ENCODE results near the gene KANK2. TPM values are rescaled to one million over a fixed set of nuclear protein-coding genes. Genes with fewer than 3 reads are reported as not detected.

Gene KANK2
- total RNA-seq, 2 donors from 2014 or later = 647 to 689 TPM

GRCh38 chr19:11155373-11156120, 41.8 kb downstream of the KANK2 start, which contains the start of gene SPC24:
Gene SPC24 (minus strand): TSS chr19:11155782. CDS start chr19:11155776, 6 bp downstream.
- no peaks in the 10 kb centered on the region for H3K36me3 ChIP-seq
- no peak for TF ChIP-seq CTCF (IDR thresholded peaks at IDR 0.05)
- peak within 1 kb of the TSS; percentile 74 for H3K4me3 ChIP-seq
- peak within 1 kb of the TSS; percentile 57 to 93 for H3K27ac ChIP-seq
- DNase-seq (ENCODE audit: low spot score) (peak; percentile 60), ATAC-seq (ENCODE audit: insufficient number of reproducible peaks, low FRiP score, low read depth) (peak; percentile 75)
- peaks cover 50 to 81% of the 10 kb centered on the region in 2 donors for H3K4me1 ChIP-seq (ENCODE audit: control insufficient read depth in 1 of 2, low read depth in 2 of 2)
- H3K27me3 ChIP-seq (replicated peaks; ENCODE audit: insufficient read depth) = no peaks in the 10 kb centered on the region
- no peaks in the 10 kb centered on the region for H3K9me3 ChIP-seq

GRCh38 chr19:11154683-11155047, 42.7 kb downstream of the KANK2 start:
- peaks cover 41 to 76% of the 10 kb centered on the region in 2 donors for H3K4me1 ChIP-seq (ENCODE audit: control insufficient read depth in 1 of 2, low read depth in 2 of 2)
- ATAC-seq (ENCODE audit: insufficient number of reproducible peaks, low FRiP score, low read depth) (no peak), DNase-seq (ENCODE audit: low spot score) (no peak)
- no peak overlapping the region for H3K27ac ChIP-seq
- H3K27me3 ChIP-seq (replicated peaks; ENCODE audit: insufficient read depth) = no peaks in the 10 kb centered on the region
- no peak for TF ChIP-seq CTCF (IDR thresholded peaks at IDR 0.05)
- H3K36me3 ChIP-seq = no peaks in the 10 kb centered on the region
- H3K9me3 ChIP-seq = no peaks in the 10 kb centered on the region
- H3K4me3 ChIP-seq = no peak overlapping the region

- no peak for TF ChIP-seq CTCF (IDR thresholded peaks at IDR 0.05)
- Histone ChIP-seq H3K27me3 (replicated peaks; ENCODE audit: insufficient read depth) (no peaks in the 10 kb centered on the region), H3K36me3 (no peaks in the 10 kb centered on the region), H3K4me3 (no peak overlapping the region), H3K9me3 (no peaks in the 10 kb centered on the region), H3K4me1 (ENCODE audit: control insufficient read depth in 1 of 2, low read depth in 2 of 2) (peaks cover 32 to 72% of the 10 kb centered on the region in 2 donors), H3K27ac (peak overlapping the region; percentile 88 to 90)
- DNase-seq (ENCODE audit: low spot score) = no peak
- ATAC-seq (ENCODE audit: insufficient number of reproducible peaks, low FRiP score, low read depth) = peak; percentile 34
Observed at GRCh38 chr19:11152318-11153062, 44.9 kb downstream of the KANK2 start.

- no peak for ATAC-seq (ENCODE audit: insufficient number of reproducible peaks, low FRiP score, low read depth)
Observed at GRCh38 chr19:11151181-11151580, 46.2 kb downstream of the KANK2 start.

More at GRCh38 chr19:11151181-11151580, 46.2 kb downstream of the KANK2 start:
- Histone ChIP-seq H3K27ac (peak overlapping the region; percentile 88 to 90), H3K36me3 (no peaks in the 10 kb centered on the region), H3K4me1 (ENCODE audit: control insufficient read depth in 1 of 2, low read depth in 2 of 2) (peaks cover 28 to 59% of the 10 kb centered on the region in 2 donors), H3K27me3 (replicated peaks; ENCODE audit: insufficient read depth) (no peaks in the 10 kb centered on the region), H3K4me3 (no peak overlapping the region), H3K9me3 (no peaks in the 10 kb centered on the region)
- TF ChIP-seq CTCF (IDR thresholded peaks at IDR 0.05) = no peak
- DNase-seq (ENCODE audit: low spot score) = no peak

Measured in thoracic aorta (tissue), 2 donors.